B cell (primary cell): ENCODE measurements around the gene TMEM147. TPM values are rescaled to one million over a fixed set of nuclear protein-coding genes. Genes with fewer than 3 reads are reported as not detected.

ENCODE experiments used
- ATAC-seq: fragments of 200-7000 bp; cut with Tn5 transposase; one replicate; pipeline ENCODE4 v1.10.0; 2021; ENCODE audit warnings: low read depth, mild to moderate bottlenecking, moderate number of reproducible peaks, moderate library complexity
- CTCF ChIA-PET: fragments of 350-600 bp; sonication (Branson Sonifier 250); formaldehyde crosslinking; loops from one replicate; lab custom pipeline; 2021; ENCODE audit warnings: antibody characterized with exemption, inconsistent platforms; lab: Charles Lee
- POLR2A ChIA-PET: fragments of 350-600 bp; sonication (Branson Sonifier 250); formaldehyde crosslinking; loops from one replicate; lab custom pipeline; 2021; ENCODE audit warnings: antibody characterized with exemption; lab: Charles Lee
- DNase-seq: peaks from one replicate; pipeline ENCODE4 v3.0.0; 2013
- H2AFZ ChIP-seq: 2 replicates; pipeline ENCODE4 v1.6.1; 2012; ENCODE audit warnings: mild to moderate bottlenecking, low read depth, low read length; ENCODE audit not compliant: insufficient read depth, poor library complexity, severe bottlenecking
- H3K27ac ChIP-seq, 2 donors: 1 replicate in 1 of 2; 2 replicates in 1 of 2; pipeline ENCODE4 v1.5.1; 2012 to 2013; ENCODE audit warnings: low read length in 2 of 2, mild to moderate bottlenecking in 2 of 2, moderate library complexity in 1 of 2
- H3K27me3 ChIP-seq, 4 experiments: fragments of 200-600 bp in 1 of 4; sonication (generic) in 1 of 4; replicated peaks in 1 of 4; 1 replicate in 2 of 4; 2 replicates in 2 of 4; pipeline versions ENCODE4 v1.6.1 to v1.7.0; 2013 to 2016; ENCODE audit warnings: low read length in 3 of 4, mild to moderate bottlenecking in 2 of 4, mixed read lengths in 1 of 4, moderate library complexity in 1 of 4; ENCODE audit not compliant: insufficient read depth in 4 of 4, control insufficient read depth in 3 of 4; ENCODE audit errors: control extremely low read depth in 1 of 4
- H3K36me3 ChIP-seq, 2 experiments: replicated peaks in 1 of 2; 1 replicate in 1 of 2; 2 replicates in 1 of 2; pipeline versions ENCODE4 v1.6.1 to v1.7.1; 2013; ENCODE audit warnings: low read length in 1 of 2; ENCODE audit not compliant: insufficient read depth in 2 of 2, control insufficient read depth in 1 of 2; ENCODE audit errors: control extremely low read depth in 1 of 2, extremely low read depth in 1 of 2
- H3K4me1 ChIP-seq, 2 donors: fragments of 200-600 bp in 1 of 2; sonication (generic) in 1 of 2; 1 replicate in 1 of 2; 2 replicates in 1 of 2; pipeline versions ENCODE4 v1.5.1 to v1.6.1; 2013 to 2017; ENCODE audit warnings: low read length in 2 of 2; ENCODE audit not compliant: control insufficient read depth in 2 of 2, insufficient read depth in 2 of 2
- H3K4me2 ChIP-seq: replicated peaks from 2 replicates; pipeline ENCODE3; 2012; ENCODE audit warnings: mild to moderate bottlenecking, low read depth, low read length; ENCODE audit not compliant: poor library complexity, severe bottlenecking
- H3K4me3 ChIP-seq, 5 experiments: fragments of 200-600 bp in 1 of 5; sonication (generic) in 1 of 5; 1 replicate in 3 of 5; 2 replicates in 2 of 5; pipeline versions ENCODE4 v1.5.1 to v1.7.0; 2011 to 2016; ENCODE audit warnings: low read length in 4 of 5, mild to moderate bottlenecking in 4 of 5, low read depth in 2 of 5, control low read depth in 1 of 5, moderate library complexity in 1 of 5; ENCODE audit not compliant: insufficient read depth in 1 of 5; ENCODE audit errors: control extremely low read depth in 1 of 5, extremely low read depth in 1 of 5
- H3K79me2 ChIP-seq: fragments of 200-600 bp; sonication (generic); one replicate; pipeline ENCODE4 v1.6.0; 2016; ENCODE audit warnings: low read length; ENCODE audit not compliant: control insufficient read depth, insufficient read depth
- H3K9ac ChIP-seq: fragments of 200-600 bp; sonication (generic); 2 replicates; pipeline ENCODE4 v1.6.1; 2017; ENCODE audit warnings: mild to moderate bottlenecking, low read length, moderate library complexity
- H3K9me3 ChIP-seq, 3 donors: one replicate each; pipeline versions ENCODE4 v1.6.1 to v1.7.1; 2013; ENCODE audit warnings: low read length in 2 of 3; ENCODE audit not compliant: control insufficient read depth in 2 of 3, insufficient read depth in 1 of 3; ENCODE audit errors: control extremely low read depth in 1 of 3
- H4K20me1 ChIP-seq: 2 replicates; pipeline ENCODE4 v1.6.0; 2012; ENCODE audit warnings: mild to moderate bottlenecking, low read length; ENCODE audit not compliant: insufficient read depth, control insufficient read depth, poor library complexity, severe bottlenecking
- H3K27ac Mint-ChIP-seq: one replicate; pipeline ENCODE4 v1.8.0; 2021; ENCODE audit warnings: mixed read lengths
- H3K27me3 Mint-ChIP-seq: one replicate; pipeline ENCODE4 v1.8.0; 2021; ENCODE audit warnings: mixed read lengths
- H3K4me1 Mint-ChIP-seq: one replicate; pipeline ENCODE4 v1.8.0; 2021; ENCODE audit warnings: mixed read lengths
- H3K4me3 Mint-ChIP-seq: one replicate; pipeline ENCODE4 v1.8.0; 2021; ENCODE audit warnings: mixed read lengths
- H3K9me3 Mint-ChIP-seq: one replicate; pipeline ENCODE4 v1.8.0; 2022; ENCODE audit warnings: mixed read lengths; ENCODE audit not compliant: insufficient read depth
- CTCF ChIP-seq: fragments of 200-600 bp; IDR thresholded peaks from one replicate; pipeline ENCODE4 v1.8.0; 2022; ENCODE audit warnings: antibody characterized with exemption, mild to moderate bottlenecking
- EZH2 ChIP-seq: IDR thresholded peaks from 2 replicates; pipeline ENCODE4 v1.6.1; 2012; ENCODE audit warnings: borderline replicate concordance, low read depth, mild to moderate bottlenecking, moderate library complexity, low read length; ENCODE audit not compliant: insufficient read depth, poor library complexity, severe bottlenecking
- WGBS: methylation state at CpG from one replicate; pipeline ENCODE4 v1.1.5; 2013; ENCODE audit warnings: missing lambda C conversion rate; ENCODE audit not compliant: insufficient coverage; 5-methylcytosine and 5-hydroxymethylcytosine counted together
- intact Hi-C: fragments of 100-400 bp; cut with micrococcal nuclease; formaldehyde crosslinking; loops from one replicate; pipeline ENCODE4 v1.10.0; 2022
- polyA plus RNA-seq: library from polyadenylated mRNA; depleted of rRNA; stranded (reverse); fragments of >200 nt; gene quantifications from 2 replicates; pipeline ENCODE4 v1.2.3, GENCODE V29; 2012
- total RNA-seq, 2 donors: library from RNA; stranded (reverse); fragments of 120-200 nt in 1 of 2; gene quantifications; 1 replicate in 1 of 2; 2 replicates in 1 of 2; pipeline versions ENCODE4 v1.2.3 to v1.2.4, GENCODE V29; 2013 to 2022

Gene TMEM147
- total and polyA plus RNA-seq, 2 donors (not counting 1 experiment from before 2014, with no cell fraction given), result 39.8 to 68.9 TPM

GRCh38 chr19:35518313-35518712, 27.1 kb upstream of the TMEM147 start:
- no peak for TF ChIP-seq CTCF
- TF ChIP-seq EZH2, result no peak
- Mint-ChIP-seq H3K4me3 (no peak overlapping the region), H3K27me3 (peaks cover 33% of the 10 kb centered on the region), H3K27ac (no peak overlapping the region), H3K9me3 (no peaks in the 10 kb centered on the region), H3K4me1 (no peaks in the 10 kb centered on the region)
- H3K36me3 ChIP-seq, result no peaks in the 10 kb centered on the region
- ATAC-seq (no peak), DNase-seq (no peak)
- ChIA-PET CTCF (no interaction called here), POLR2A (interaction anchor here (0.7 kb wide), 1 partner anchor 17 kb away, joined by 3 read pairs; no protein-coding TSS in a partner anchor)
- no peak overlapping the region for H2AFZ ChIP-seq
- intact Hi-C loops, result no loop called here
- no peaks in the 10 kb centered on the region for H3K79me2 ChIP-seq
- no peak overlapping the region for H3K4me3 ChIP-seq
- WGBS, result 88% methylated on average over 5 of the region's 6 CpGs
- no peaks in the 10 kb centered on the region for H3K9me3 ChIP-seq
- H3K4me2 ChIP-seq, result no peak overlapping the region
- no peaks in the 10 kb centered on the region for H3K4me1 ChIP-seq
- no peak overlapping the region for H3K9ac ChIP-seq
- no peaks in the 10 kb centered on the region for H4K20me1 ChIP-seq
- H3K27ac ChIP-seq, result no peak overlapping the region
- H3K27me3 ChIP-seq, result peaks cover 0 to 9% (median 2%) of the 10 kb centered on the region in 4 experiments

- H3K27ac ChIP-seq, result no peak overlapping the region
- no peaks in the 10 kb centered on the region for H3K9me3 ChIP-seq
- WGBS, result 75% methylated on average over 6 of the region's 7 CpGs
- no peaks in the 10 kb centered on the region for H3K36me3 ChIP-seq
- CTCF ChIA-PET, result no interaction called here
- H2AFZ ChIP-seq, result no peak overlapping the region
- no peak overlapping the region for H3K4me3 ChIP-seq
- TF ChIP-seq CTCF (no peak), EZH2 (no peak)
- no peak overlapping the region for H3K4me2 ChIP-seq
- Mint-ChIP-seq H3K27me3 (peaks cover 31% of the 10 kb centered on the region), H3K27ac (no peak overlapping the region), H3K4me3 (no peak overlapping the region), H3K9me3 (no peaks in the 10 kb centered on the region), H3K4me1 (no peaks in the 10 kb centered on the region)
- ATAC-seq, result no peak
- no peak for DNase-seq
- POLR2A ChIA-PET, result no interaction called here
- no peak overlapping the region for H3K9ac ChIP-seq
- H3K79me2 ChIP-seq, result no peaks in the 10 kb centered on the region
- H3K27me3 ChIP-seq, result peaks cover 0 to 5% (median under 1%) of the 10 kb centered on the region in 4 experiments
- no peaks in the 10 kb centered on the region for H4K20me1 ChIP-seq
- intact Hi-C loops, result no loop called here
- no peaks in the 10 kb centered on the region for H3K4me1 ChIP-seq
Measured at GRCh38 chr19:35519291-35519690, 26.1 kb upstream of the TMEM147 start.
